ENCODE data around the gene CELSR2. TPM values are rescaled to one million over a fixed set of nuclear protein-coding genes. Genes with fewer than 3 reads are reported as not detected.

The CELSR2 gene
- total RNA-seq, 3 donors from 2014 or later: 1.3 to 19.5 (median 13.8) TPM

- H3K4me3 ChIP-seq: no peak overlapping the region
- H3K27ac ChIP-seq: no peak overlapping the region
- intact Hi-C loops (cut with DNase I; ENCODE audit: low total_unique reads): no loop called here
- H3K36me3 ChIP-seq: peaks cover 24% of the 10 kb centered on the region
- H3K4me1 ChIP-seq: no peaks in the 10 kb centered on the region
- H3K9me3 ChIP-seq: no peaks in the 10 kb centered on the region
- no peak for DNase-seq (ENCODE audit: low spot score in 2 of 2)
- no peaks in the 10 kb centered on the region for H3K27me3 ChIP-seq
- TF ChIP-seq CTCF (IDR thresholded peaks at IDR 0.05) (no peak), POLR2AphosphoS5 (IDR thresholded peaks at IDR 0.05) (no peak), POLR2A (IDR thresholded peaks at IDR 0.05) (no peak)
Observed at GRCh38 chr1:109229531-109230127, 19.7 kb upstream of the CELSR2 start.

- H3K27ac ChIP-seq: no peak overlapping the region
- no peaks in the 10 kb centered on the region for H3K9me3 ChIP-seq
- H3K4me3 ChIP-seq: no peak overlapping the region
- TF ChIP-seq POLR2AphosphoS5 (IDR thresholded peaks at IDR 0.05) (no peak), CTCF (IDR thresholded peaks at IDR 0.05) (no peak), POLR2A (IDR thresholded peaks at IDR 0.05) (no peak)
- H3K27me3 ChIP-seq: no peaks in the 10 kb centered on the region
- intact Hi-C loops (cut with DNase I; ENCODE audit: low total_unique reads): no loop called here
- no peak for DNase-seq (ENCODE audit: low spot score in 2 of 2)
- peaks cover 34% of the 10 kb centered on the region for H3K36me3 ChIP-seq
- H3K4me1 ChIP-seq: no peaks in the 10 kb centered on the region
Observed at GRCh38 chr1:109231066-109231465, 18.3 kb upstream of the CELSR2 start.

GRCh38 chr1:109235137-109235536 is 14.2 kb upstream of the CELSR2 start:
- Histone ChIP-seq H3K4me1 (no peaks in the 10 kb centered on the region), H3K27ac (no peak overlapping the region), H3K27me3 (no peaks in the 10 kb centered on the region), H3K4me3 (no peak overlapping the region), H3K36me3 (peaks cover 24% of the 10 kb centered on the region), H3K9me3 (no peaks in the 10 kb centered on the region)
- no peak for TF ChIP-seq POLR2A (IDR thresholded peaks at IDR 0.05)
- TF ChIP-seq POLR2AphosphoS5 (IDR thresholded peaks at IDR 0.05): no peak
- TF ChIP-seq CTCF (IDR thresholded peaks at IDR 0.05): no peak
- no peak for DNase-seq (ENCODE audit: low spot score in 2 of 2)
- intact Hi-C loops (cut with DNase I; ENCODE audit: low total_unique reads): no loop called here

GRCh38 chr1:109237512-109237911 is 11.8 kb upstream of the CELSR2 start:
- Histone ChIP-seq H3K36me3 (peaks cover 22% of the 10 kb centered on the region), H3K4me1 (no peaks in the 10 kb centered on the region), H3K4me3 (no peak overlapping the region), H3K27me3 (no peaks in the 10 kb centered on the region), H3K9me3 (no peaks in the 10 kb centered on the region), H3K27ac (no peak overlapping the region)
- intact Hi-C loops (cut with DNase I; ENCODE audit: low total_unique reads): no loop called here
- TF ChIP-seq POLR2AphosphoS5 (IDR thresholded peaks at IDR 0.05): no peak
- TF ChIP-seq CTCF (IDR thresholded peaks at IDR 0.05): no peak
- no peak for TF ChIP-seq POLR2A (IDR thresholded peaks at IDR 0.05)
- DNase-seq (ENCODE audit: low spot score in 2 of 2): no peak

- no peak for DNase-seq (ENCODE audit: low spot score in 2 of 2)
- Histone ChIP-seq H3K4me3 (no peak overlapping the region), H3K27ac (peak overlapping the region in 1 of 2 donors; percentile 76), H3K36me3 (peaks cover 18% of the 10 kb centered on the region), H3K9me3 (no peaks in the 10 kb centered on the region), H3K4me1 (no peaks in the 10 kb centered on the region), H3K27me3 (no peaks in the 10 kb centered on the region)
- intact Hi-C loops (cut with DNase I; ENCODE audit: low total_unique reads): no loop called here
- TF ChIP-seq POLR2A (IDR thresholded peaks at IDR 0.05): no peak
- no peak for TF ChIP-seq CTCF (IDR thresholded peaks at IDR 0.05)
- no peak for TF ChIP-seq POLR2AphosphoS5 (IDR thresholded peaks at IDR 0.05)
Observed at GRCh38 chr1:109238382-109238781, 11.0 kb upstream of the CELSR2 start.

Measured in breast epithelium (tissue), 4 donors.